Measurements from ENCODE around the gene PEX14. TPM values are rescaled to one million over a fixed set of nuclear protein-coding genes. Genes with fewer than 3 reads are reported as not detected.

The PEX14 gene
- total and polyA plus RNA-seq, 9 of the 15 experiments (the other 6 are each of a cell fraction or from before 2014, with no cell fraction given), result 2.6 to 45.7 (median 22.7) TPM

DNA sequence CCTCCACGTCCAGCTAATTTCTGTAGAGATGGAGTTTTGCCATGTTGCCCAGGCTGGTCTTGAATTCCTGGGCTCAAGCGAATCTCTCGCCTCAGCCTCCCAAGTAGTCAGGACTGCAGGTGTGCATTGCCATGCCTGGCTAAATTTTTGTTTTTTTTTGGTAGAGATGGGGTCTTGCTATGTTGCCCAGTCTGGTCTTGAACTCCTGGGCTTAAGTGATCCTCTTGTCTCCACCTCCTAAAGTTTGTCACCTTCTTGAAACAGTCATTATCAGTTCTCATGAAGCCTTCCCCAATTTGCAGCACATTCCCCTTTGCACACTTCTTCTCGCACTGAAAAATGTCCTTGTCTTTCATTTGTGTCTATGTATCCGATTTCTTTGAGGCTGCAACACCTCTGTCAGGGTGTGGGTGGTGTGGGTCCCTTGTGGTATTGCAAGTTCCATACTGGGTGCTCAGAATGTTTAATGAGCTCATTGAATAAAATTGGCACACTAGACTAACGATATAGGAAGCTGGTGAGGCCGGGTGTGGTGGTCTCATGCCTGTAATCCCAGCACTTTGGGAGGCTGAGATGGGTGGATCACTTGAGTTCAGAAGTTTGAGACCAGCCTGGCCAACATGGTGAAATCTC, 27.8 kb upstream of the PEX14 start:
- Histone ChIP-seq H3K27me3 (ENCODE audit: control insufficient read depth in 2 of 2, insufficient read depth in 2 of 2, low read length in 2 of 2) (no peaks in the 10 kb centered on the region), H4K20me1 (replicated peaks; ENCODE audit: control insufficient read depth, insufficient read depth, low read length) (no peaks in the 10 kb centered on the region), H3K79me2 (ENCODE audit: control insufficient read depth, insufficient read depth, low read length) (no peaks in the 10 kb centered on the region), H3K9me1 (ENCODE audit: control insufficient read depth, insufficient read depth, low read length) (no peaks in the 10 kb centered on the region), H3K36me3 (ENCODE audit: control insufficient read depth, insufficient read depth, low read length) (peaks cover 3% of the 10 kb centered on the region; the same call in 1 of the 3 replicates), H3K9me3 (replicated peaks; ENCODE audit: control insufficient read depth, insufficient read depth, low read depth, low read length) (no peaks in the 10 kb centered on the region), H3K9ac (ENCODE audit: insufficient read depth in 1 of 2, low read depth in 2 of 2, low read length in 2 of 2) (no peak overlapping the region), H3K4me2 (ENCODE audit: insufficient read depth, low read length) (no peak overlapping the region), H3K4me3 (no peak overlapping the region), H3K27ac (ENCODE audit: extremely low read depth, low read depth, low read length) (no peak overlapping the region), H3K4me1 (replicated peaks in 1 of 2; ENCODE audit: control insufficient read depth in 2 of 2, insufficient read depth in 2 of 2, low read length in 2 of 2) (peaks cover 0 to 7% of the 10 kb centered on the region in 2 experiments; a peak in 1 of 5 replicates), H2AFZ (ENCODE audit: low read depth, low read length) (no peak overlapping the region)
- FAIRE-seq, result no peak
- TF ChIP-seq XRCC3 (IDR thresholded peaks at IDR 0.05), result no peak
- TF ChIP-seq, protein P1, sequence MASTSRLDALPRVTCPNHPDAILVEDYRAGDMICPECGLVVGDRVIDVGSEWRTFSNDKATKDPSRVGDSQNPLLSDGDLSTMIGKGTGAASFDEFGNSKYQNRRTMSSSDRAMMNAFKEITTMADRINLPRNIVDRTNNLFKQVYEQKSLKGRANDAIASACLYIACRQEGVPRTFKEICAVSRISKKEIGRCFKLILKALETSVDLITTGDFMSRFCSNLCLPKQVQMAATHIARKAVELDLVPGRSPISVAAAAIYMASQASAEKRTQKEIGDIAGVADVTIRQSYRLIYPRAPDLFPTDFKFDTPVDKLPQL (IDR thresholded peaks at IDR 0.05; ENCODE audit: extremely low read depth, insufficient read length), result no peak
- no peak for TF ChIP-seq SMARCE1 (IDR thresholded peaks at IDR 0.05)
- peak; percentile 98 for TF ChIP-seq ZNF121 (CRISPR knock-in tag; conservative IDR thresholded peaks at IDR 0.05)
- TF ChIP-seq SAFB2 (IDR thresholded peaks at IDR 0.05; ENCODE audit: borderline replicate concordance, low read depth, low read length, severe bottlenecking), result no peak
- TF ChIP-seq ZNF175 (CRISPR knock-in tag; IDR thresholded peaks at IDR 0.05; ENCODE audit: low read depth), result no peak
- TF ChIP-seq, protein P2, sequence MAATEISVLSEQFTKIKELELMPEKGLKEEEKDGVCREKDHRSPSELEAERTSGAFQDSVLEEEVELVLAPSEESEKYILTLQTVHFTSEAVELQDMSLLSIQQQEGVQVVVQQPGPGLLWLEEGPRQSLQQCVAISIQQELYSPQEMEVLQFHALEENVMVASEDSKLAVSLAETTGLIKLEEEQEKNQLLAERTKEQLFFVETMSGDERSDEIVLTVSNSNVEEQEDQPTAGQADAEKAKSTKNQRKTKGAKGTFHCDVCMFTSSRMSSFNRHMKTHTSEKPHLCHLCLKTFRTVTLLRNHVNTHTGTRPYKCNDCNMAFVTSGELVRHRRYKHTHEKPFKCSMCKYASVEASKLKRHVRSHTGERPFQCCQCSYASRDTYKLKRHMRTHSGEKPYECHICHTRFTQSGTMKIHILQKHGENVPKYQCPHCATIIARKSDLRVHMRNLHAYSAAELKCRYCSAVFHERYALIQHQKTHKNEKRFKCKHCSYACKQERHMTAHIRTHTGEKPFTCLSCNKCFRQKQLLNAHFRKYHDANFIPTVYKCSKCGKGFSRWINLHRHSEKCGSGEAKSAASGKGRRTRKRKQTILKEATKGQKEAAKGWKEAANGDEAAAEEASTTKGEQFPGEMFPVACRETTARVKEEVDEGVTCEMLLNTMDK (IDR thresholded peaks at IDR 0.05; ENCODE audit: borderline replicate concordance, insufficient read depth, low read depth, low read length, poor library complexity, severe bottlenecking), result no peak
- TF ChIP-seq, protein P3, sequence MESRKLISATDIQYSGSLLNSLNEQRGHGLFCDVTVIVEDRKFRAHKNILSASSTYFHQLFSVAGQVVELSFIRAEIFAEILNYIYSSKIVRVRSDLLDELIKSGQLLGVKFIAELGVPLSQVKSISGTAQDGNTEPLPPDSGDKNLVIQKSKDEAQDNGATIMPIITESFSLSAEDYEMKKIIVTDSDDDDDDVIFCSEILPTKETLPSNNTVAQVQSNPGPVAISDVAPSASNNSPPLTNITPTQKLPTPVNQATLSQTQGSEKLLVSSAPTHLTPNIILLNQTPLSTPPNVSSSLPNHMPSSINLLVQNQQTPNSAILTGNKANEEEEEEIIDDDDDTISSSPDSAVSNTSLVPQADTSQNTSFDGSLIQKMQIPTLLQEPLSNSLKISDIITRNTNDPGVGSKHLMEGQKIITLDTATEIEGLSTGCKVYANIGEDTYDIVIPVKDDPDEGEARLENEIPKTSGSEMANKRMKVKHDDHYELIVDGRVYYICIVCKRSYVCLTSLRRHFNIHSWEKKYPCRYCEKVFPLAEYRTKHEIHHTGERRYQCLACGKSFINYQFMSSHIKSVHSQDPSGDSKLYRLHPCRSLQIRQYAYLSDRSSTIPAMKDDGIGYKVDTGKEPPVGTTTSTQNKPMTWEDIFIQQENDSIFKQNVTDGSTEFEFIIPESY (CRISPR knock-in tag; IDR thresholded peaks at IDR 0.05), result no peak
- TF ChIP-seq RBM25 (IDR thresholded peaks at IDR 0.05; ENCODE audit: low read depth, low read length, severe bottlenecking), result peak; percentile 37
- TF ChIP-seq, protein P4, sequence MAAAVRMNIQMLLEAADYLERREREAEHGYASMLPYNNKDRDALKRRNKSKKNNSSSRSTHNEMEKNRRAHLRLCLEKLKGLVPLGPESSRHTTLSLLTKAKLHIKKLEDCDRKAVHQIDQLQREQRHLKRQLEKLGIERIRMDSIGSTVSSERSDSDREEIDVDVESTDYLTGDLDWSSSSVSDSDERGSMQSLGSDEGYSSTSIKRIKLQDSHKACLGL (CRISPR knock-in tag; IDR thresholded peaks at IDR 0.05; ENCODE audit: borderline replicate concordance, poor library complexity, severe bottlenecking), result no peak
- no peak for TF ChIP-seq ZNF408 (CRISPR knock-in tag; IDR thresholded peaks at IDR 0.05; ENCODE audit: low read depth)
- TF ChIP-seq, protein P5, sequence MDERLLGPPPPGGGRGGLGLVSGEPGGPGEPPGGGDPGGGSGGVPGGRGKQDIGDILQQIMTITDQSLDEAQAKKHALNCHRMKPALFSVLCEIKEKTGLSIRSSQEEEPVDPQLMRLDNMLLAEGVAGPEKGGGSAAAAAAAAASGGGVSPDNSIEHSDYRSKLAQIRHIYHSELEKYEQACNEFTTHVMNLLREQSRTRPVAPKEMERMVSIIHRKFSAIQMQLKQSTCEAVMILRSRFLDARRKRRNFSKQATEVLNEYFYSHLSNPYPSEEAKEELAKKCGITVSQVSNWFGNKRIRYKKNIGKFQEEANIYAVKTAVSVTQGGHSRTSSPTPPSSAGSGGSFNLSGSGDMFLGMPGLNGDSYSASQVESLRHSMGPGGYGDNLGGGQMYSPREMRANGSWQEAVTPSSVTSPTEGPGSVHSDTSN (CRISPR knock-in tag; IDR thresholded peaks at IDR 0.05; ENCODE audit: low read depth), result no peak
- TF ChIP-seq, protein P5 (tag; conservative IDR thresholded peaks at IDR 0.05; ENCODE audit: low read depth), result no peak
- 75% methylated on average over 7 of the region's 7 CpGs for WGBS (ENCODE audit: insufficient coverage, low coverage, missing lambda C conversion rate)
- POLR2A ChIA-PET, result interaction anchor here (0.6 to 0.7 kb wide), 3 partner anchors 31 to 260 kb away, joined by 3 read pairs; no protein-coding TSS in a partner anchor
- intact Hi-C loops (cut with micrococcal nuclease) (no loop called here), in situ Hi-C loops (cut with MboI) (no loop called here)
- no peak for DNase-seq (ENCODE audit: extremely low read depth in 1 of 4, low spot score in 3 of 4)
- no peak for ATAC-seq
- BruUV-seq (replicated peaks), result no TSS peak
- CTCF ChIA-PET (ENCODE audit: low intra/inter-chr PET ratio), result no interaction called here
